Lower lobe of right lung (tissue), 2 donors: ENCODE results near the gene CTNNA3. TPM values are rescaled to one million over a fixed set of nuclear protein-coding genes. Genes with fewer than 3 reads are reported as not detected.

Experiments
- ATAC-seq, 2 donors: fragments of 200-7000 bp; cut with Tn5 transposase; one replicate each; pipeline ENCODE4 v1.9.1; 2020 to 2022; ENCODE audit warnings: mild to moderate bottlenecking in 2 of 2, moderate library complexity in 2 of 2
- DNase-seq: peaks from one replicate; pipeline ENCODE4 v3.0.0-alpha.2; 2020
- H3K27ac ChIP-seq: fragments of 200-600 bp; one replicate; pipeline ENCODE4 v1.8.0; 2022
- H3K27me3 ChIP-seq: fragments of 200-600 bp; one replicate; pipeline ENCODE4 v1.8.0; 2022; ENCODE audit warnings: low read depth
- H3K36me3 ChIP-seq: fragments of 200-600 bp; one replicate; pipeline ENCODE4 v1.8.0; 2022; ENCODE audit warnings: mild to moderate bottlenecking
- H3K4me1 ChIP-seq: fragments of 200-600 bp; one replicate; pipeline ENCODE4 v1.8.0; 2022
- H3K4me3 ChIP-seq: fragments of 200-600 bp; one replicate; pipeline ENCODE4 v1.8.0; 2022; ENCODE audit warnings: mild to moderate bottlenecking
- H3K9me3 ChIP-seq: fragments of 200-600 bp; one replicate; pipeline ENCODE4 v1.8.0; 2022
- intact Hi-C: fragments of 100-400 bp; cut with DNase I; formaldehyde crosslinking; loops from one replicate; pipeline ENCODE4 v1.11.0; 2022
- total RNA-seq: library from RNA; stranded (reverse); fragmentation: NEBNext Ultra II Directional; extraction: Animal tissue kit (Norgen Biotek cat#: 25700); gene quantifications from one replicate; pipeline ENCODE4 v1.2.1, GENCODE V29; 2021
- TF ChIP-seq, protein P1 (sequence below): fragments of 200-600 bp; IDR thresholded peaks from one replicate; pipeline ENCODE4 v1.8.0; 2022; ENCODE audit warnings: antibody characterized with exemption, mild to moderate bottlenecking
- donor health status: DM: no; HTN: yes; CAD: no; lungs with severe emphysema.

Gene CTNNA3
- total RNA-seq, 1 donor from 2014 or later, result not detected

DNA sequence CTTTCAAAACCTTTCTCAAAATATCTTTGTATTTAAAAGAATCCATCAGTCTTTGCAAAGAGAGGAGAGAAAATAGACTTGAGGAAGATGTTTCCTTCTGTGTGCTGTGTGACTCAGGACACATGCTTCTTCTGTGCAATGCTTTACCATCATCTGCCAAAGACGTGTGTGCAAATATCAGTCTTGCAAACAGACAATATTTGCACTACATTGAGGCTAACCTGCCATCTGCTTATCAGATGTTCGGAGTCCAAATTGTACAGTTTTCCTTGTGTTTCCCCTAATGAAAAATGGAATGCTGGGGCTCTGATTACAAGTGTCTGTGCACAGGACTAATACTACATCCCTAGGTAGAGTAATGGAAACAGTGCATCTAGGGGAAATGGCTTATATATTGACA is 1123.3 kb downstream of the CTNNA3 start:
- Histone ChIP-seq H3K27ac (no peak overlapping the region), H3K27me3 (no peaks in the 10 kb centered on the region), H3K4me1 (no peaks in the 10 kb centered on the region), H3K9me3 (no peaks in the 10 kb centered on the region), H3K4me3 (no peak overlapping the region), H3K36me3 (no peaks in the 10 kb centered on the region)
- TF ChIP-seq, protein P1, sequence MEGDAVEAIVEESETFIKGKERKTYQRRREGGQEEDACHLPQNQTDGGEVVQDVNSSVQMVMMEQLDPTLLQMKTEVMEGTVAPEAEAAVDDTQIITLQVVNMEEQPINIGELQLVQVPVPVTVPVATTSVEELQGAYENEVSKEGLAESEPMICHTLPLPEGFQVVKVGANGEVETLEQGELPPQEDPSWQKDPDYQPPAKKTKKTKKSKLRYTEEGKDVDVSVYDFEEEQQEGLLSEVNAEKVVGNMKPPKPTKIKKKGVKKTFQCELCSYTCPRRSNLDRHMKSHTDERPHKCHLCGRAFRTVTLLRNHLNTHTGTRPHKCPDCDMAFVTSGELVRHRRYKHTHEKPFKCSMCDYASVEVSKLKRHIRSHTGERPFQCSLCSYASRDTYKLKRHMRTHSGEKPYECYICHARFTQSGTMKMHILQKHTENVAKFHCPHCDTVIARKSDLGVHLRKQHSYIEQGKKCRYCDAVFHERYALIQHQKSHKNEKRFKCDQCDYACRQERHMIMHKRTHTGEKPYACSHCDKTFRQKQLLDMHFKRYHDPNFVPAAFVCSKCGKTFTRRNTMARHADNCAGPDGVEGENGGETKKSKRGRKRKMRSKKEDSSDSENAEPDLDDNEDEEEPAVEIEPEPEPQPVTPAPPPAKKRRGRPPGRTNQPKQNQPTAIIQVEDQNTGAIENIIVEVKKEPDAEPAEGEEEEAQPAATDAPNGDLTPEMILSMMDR, result no peak
- no peak for ATAC-seq
- intact Hi-C loops, result no loop called here
- no peak for DNase-seq

DNA sequence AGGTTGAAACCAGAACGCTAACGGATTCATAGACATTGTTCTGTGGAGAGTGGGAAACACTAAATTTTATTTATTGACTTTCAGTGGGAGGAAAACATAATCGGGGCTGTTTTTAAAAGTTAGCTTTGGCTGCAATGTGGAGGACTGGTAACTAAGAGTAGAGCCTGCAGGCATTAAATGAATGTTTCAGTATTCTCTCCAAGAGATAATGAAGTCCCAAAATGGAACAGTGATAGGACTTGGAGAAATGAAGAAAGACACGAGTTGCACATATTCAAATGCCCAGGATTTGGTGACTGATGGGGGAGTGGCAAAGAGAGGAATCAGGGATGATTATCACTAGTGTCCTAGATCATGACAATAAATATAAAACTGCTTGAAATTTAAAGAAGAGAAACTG is 1130.0 kb downstream of the CTNNA3 start:
- no peak overlapping the region for H3K4me3 ChIP-seq
- no peak overlapping the region for H3K27ac ChIP-seq
- no peak for DNase-seq
- intact Hi-C loops, result no loop called here
- H3K27me3 ChIP-seq, result no peaks in the 10 kb centered on the region
- H3K9me3 ChIP-seq, result no peaks in the 10 kb centered on the region
- TF ChIP-seq, protein P1, result no peak
- H3K36me3 ChIP-seq, result no peaks in the 10 kb centered on the region
- ATAC-seq, result no peak
- H3K4me1 ChIP-seq, result no peaks in the 10 kb centered on the region

DNA sequence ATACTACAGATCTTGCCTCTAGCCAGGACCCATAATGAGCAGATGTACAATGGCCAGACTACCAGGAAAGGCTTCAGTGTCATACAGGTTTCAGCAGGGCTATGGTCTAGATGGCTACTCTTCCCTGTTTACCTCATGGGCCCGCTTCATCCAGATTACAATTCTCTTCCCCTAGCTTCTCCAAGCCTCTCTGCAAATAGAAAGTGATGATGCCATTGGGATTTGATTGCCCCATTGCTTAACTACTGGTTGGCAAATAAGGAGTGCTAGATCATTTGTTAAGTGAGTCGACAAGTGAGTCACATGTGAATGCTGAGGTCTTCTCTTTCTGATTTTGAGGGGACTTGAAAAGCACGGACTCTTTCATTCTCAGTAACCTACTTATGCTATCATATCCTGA is 1131.7 kb downstream of the CTNNA3 start:
- Histone ChIP-seq H3K27me3 (no peaks in the 10 kb centered on the region), H3K4me1 (no peaks in the 10 kb centered on the region), H3K9me3 (no peaks in the 10 kb centered on the region), H3K4me3 (no peak overlapping the region), H3K27ac (no peak overlapping the region), H3K36me3 (no peaks in the 10 kb centered on the region)
- TF ChIP-seq, protein P1, result no peak
- DNase-seq (no peak), ATAC-seq (no peak)
- intact Hi-C loops, result no loop called here

DNA sequence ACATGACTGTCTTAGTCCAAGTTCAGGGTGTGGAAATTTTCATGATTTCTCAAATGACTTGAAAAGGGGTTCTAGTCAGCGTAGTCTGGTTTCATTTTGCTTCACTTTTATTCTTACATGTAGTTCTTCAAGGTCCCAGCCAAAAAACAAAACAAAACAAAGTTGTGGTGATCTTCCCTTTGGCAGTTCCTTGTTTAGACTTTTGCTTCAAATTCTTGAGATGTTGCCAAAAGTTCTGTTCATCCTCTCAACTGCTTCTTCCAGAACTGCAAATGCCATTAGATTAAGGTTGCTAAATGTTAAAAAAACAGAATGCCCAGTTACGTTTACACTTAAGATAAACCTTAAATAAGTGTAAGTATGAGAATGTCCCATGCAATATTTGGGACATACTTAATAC is 1140.9 kb downstream of the CTNNA3 start:
- H3K9me3 ChIP-seq, result no peaks in the 10 kb centered on the region
- no peaks in the 10 kb centered on the region for H3K27me3 ChIP-seq
- no peaks in the 10 kb centered on the region for H3K36me3 ChIP-seq
- TF ChIP-seq, protein P1, result no peak
- intact Hi-C loops, result no loop called here
- DNase-seq, result no peak
- no peak overlapping the region for H3K27ac ChIP-seq
- no peak overlapping the region for H3K4me3 ChIP-seq
- no peak for ATAC-seq
- H3K4me1 ChIP-seq, result no peaks in the 10 kb centered on the region

DNA sequence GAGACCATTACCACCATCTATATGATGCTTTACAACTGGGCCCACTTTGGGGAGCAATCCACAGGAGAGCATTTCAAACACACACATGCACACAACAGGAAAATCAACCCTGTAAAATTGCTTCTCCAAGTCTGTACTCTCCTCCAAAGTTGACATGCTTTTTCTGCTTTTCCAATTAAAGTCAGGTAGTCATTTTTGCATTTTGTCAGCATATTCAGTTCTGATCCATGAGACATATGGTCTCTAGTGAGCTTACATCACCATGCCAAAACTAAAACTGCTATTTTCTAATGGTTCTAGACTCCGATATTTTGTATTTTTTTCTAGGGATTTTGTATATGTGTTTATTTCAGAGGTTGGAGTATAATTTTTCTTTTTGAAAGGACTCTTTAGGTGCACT is 1143.7 kb downstream of the CTNNA3 start:
- no peak overlapping the region for H3K4me3 ChIP-seq
- TF ChIP-seq, protein P1, result no peak
- no peaks in the 10 kb centered on the region for H3K4me1 ChIP-seq
- ATAC-seq (no peak), DNase-seq (no peak)
- no peaks in the 10 kb centered on the region for H3K27me3 ChIP-seq
- intact Hi-C loops, result no loop called here
- no peaks in the 10 kb centered on the region for H3K36me3 ChIP-seq
- no peak overlapping the region for H3K27ac ChIP-seq
- no peaks in the 10 kb centered on the region for H3K9me3 ChIP-seq

DNA sequence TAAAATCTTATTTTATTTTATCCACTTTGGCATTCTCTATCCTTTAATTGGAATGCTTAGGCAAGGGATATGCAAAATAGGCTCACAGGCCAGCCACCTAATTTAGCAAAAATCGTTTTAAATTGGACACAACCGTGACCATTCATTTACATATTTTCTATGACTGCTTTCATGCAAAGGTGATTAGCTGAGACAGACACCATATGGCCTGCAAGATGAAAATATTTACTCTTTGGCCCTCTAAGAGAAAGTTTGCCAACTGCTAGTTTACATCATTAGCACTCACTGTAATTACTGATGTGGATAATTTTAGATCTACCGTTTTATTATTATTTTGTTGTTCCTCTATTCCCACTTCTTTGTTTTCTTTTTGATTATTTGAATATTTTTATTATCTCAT is 1145.6 kb downstream of the CTNNA3 start:
- no peak for DNase-seq
- no peaks in the 10 kb centered on the region for H3K36me3 ChIP-seq
- TF ChIP-seq, protein P1, result no peak
- ATAC-seq, result no peak
- no peaks in the 10 kb centered on the region for H3K27me3 ChIP-seq
- H3K4me3 ChIP-seq, result no peak overlapping the region
- H3K9me3 ChIP-seq, result no peaks in the 10 kb centered on the region
- no peaks in the 10 kb centered on the region for H3K4me1 ChIP-seq
- H3K27ac ChIP-seq, result no peak overlapping the region
- intact Hi-C loops, result no loop called here
